Thyroid gland (tissue), 4 donors: Measurements from ENCODE around the gene LRRC56. TPM values are rescaled to one million over a fixed set of nuclear protein-coding genes. Genes with fewer than 3 reads are reported as not detected.

Experiments used
- DNase-seq, 2 donors: peaks; one replicate each; pipeline ENCODE4 v3.0.0-alpha.2; 2019
- H3K27ac ChIP-seq, 3 donors: fragments of 200-600 bp; sonication (generic); 1 replicate in 2 of 3; 2 replicates in 1 of 3; pipeline ENCODE4 v1.5.1; 2016 to 2019; ENCODE audit warnings: mild to moderate bottlenecking in 1 of 3, moderate library complexity in 1 of 3
- H3K27me3 ChIP-seq: fragments of 200-600 bp; sonication (generic); one replicate; pipeline ENCODE4 v1.5.1; 2019
- H3K36me3 ChIP-seq, 2 donors: fragments of 200-600 bp; sonication (generic); one replicate each; pipeline ENCODE4 v1.5.1; 2016 to 2019
- H3K4me1 ChIP-seq, 2 donors: fragments of 200-600 bp; sonication (generic); one replicate each; pipeline ENCODE4 v1.5.1; 2017 to 2019
- H3K4me3 ChIP-seq, 3 donors: fragments of 200-600 bp; sonication (generic); replicated peaks in 1 of 3; 1 replicate in 2 of 3; 2 replicates in 1 of 3; pipeline ENCODE4 v1.5.1; 2016; ENCODE audit warnings: mild to moderate bottlenecking in 1 of 3
- H3K9me3 ChIP-seq: fragments of 200-600 bp; sonication (generic); one replicate; pipeline ENCODE4 v1.5.1; 2017
- POLR2A ChIP-seq, 2 donors: fragments of 450-650 bp; IDR thresholded peaks; one replicate each; pipeline ENCODE4 v1.6.1; 2017; ENCODE audit warnings: antibody characterized with exemption in 2 of 2, mild to moderate bottlenecking in 2 of 2, moderate library complexity in 1 of 2
- WGBS, 2 donors: methylation state at CpG; one replicate each; pipeline ENCODE4 v1.1.5; 2017; 5-methylcytosine and 5-hydroxymethylcytosine counted together
- intact Hi-C: fragments of 100-400 bp; cut with DNase I; formaldehyde crosslinking; loops from one replicate; pipeline ENCODE4 v1.15.1; 2023
- total RNA-seq, 4 donors: library from RNA; depleted of rRNA; stranded (reverse); fragments of >200 nt; gene quantifications; one replicate each; pipeline ENCODE4 v1.2.3, GENCODE V29; 2016
- TF ChIP-seq, protein P1 (sequence below), 6 experiments: fragments of 200-600 bp in 3 of 6; fragments of 450-650 bp in 3 of 6; sonication (generic) in 3 of 6; IDR thresholded peaks; one replicate each; pipeline ENCODE4 v1.5.1; 2016 to 2019; ENCODE audit warnings: antibody characterized with exemption in 6 of 6, mild to moderate bottlenecking in 2 of 6, inconsistent platforms in 1 of 6, moderate library complexity in 1 of 6

Gene LRRC56
- total RNA-seq, 4 donors from 2014 or later = 1.7 to 2.6 (median 2.3) TPM

DNA sequence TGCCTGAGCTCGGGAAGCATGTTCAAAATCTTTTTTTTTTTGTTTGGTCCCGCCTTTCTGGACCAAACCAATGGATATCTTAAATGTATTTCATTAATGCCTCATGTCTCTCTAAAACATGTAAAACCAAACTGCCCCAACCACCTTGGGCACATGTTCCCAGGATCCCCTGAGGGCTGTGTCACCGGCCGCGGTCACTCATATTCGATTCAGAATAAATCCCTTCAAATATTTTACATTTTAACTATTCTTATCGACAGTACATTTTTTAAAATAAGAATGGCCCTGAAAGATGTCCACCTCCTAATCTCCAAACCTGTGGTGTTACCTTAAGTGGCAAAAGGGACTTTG, 32.4 kb upstream of the LRRC56 start:
- no peaks in the 10 kb centered on the region for H3K9me3 ChIP-seq
- H3K36me3 ChIP-seq = peaks cover 15 to 20% of the 10 kb centered on the region in 2 donors
- WGBS, 2 donors = 65 to 70% methylated on average over 7 of the region's 7 CpGs
- no peak overlapping the region for H3K27ac ChIP-seq
- TF ChIP-seq, protein P1, sequence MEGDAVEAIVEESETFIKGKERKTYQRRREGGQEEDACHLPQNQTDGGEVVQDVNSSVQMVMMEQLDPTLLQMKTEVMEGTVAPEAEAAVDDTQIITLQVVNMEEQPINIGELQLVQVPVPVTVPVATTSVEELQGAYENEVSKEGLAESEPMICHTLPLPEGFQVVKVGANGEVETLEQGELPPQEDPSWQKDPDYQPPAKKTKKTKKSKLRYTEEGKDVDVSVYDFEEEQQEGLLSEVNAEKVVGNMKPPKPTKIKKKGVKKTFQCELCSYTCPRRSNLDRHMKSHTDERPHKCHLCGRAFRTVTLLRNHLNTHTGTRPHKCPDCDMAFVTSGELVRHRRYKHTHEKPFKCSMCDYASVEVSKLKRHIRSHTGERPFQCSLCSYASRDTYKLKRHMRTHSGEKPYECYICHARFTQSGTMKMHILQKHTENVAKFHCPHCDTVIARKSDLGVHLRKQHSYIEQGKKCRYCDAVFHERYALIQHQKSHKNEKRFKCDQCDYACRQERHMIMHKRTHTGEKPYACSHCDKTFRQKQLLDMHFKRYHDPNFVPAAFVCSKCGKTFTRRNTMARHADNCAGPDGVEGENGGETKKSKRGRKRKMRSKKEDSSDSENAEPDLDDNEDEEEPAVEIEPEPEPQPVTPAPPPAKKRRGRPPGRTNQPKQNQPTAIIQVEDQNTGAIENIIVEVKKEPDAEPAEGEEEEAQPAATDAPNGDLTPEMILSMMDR (IDR thresholded peaks at IDR 0.05) = no peak
- TF ChIP-seq POLR2A (IDR thresholded peaks at IDR 0.05) = no peak
- intact Hi-C loops = loop anchor here (5.0 to 10.0 kb wide), 2 partner anchors 53 to 300 kb away; partner anchors contain the start of genes BET1L, PTDSS2 and RIC8A
- DNase-seq = no peak
- H3K4me1 ChIP-seq = peaks cover 31 to 44% of the 10 kb centered on the region in 2 donors
- peak overlapping the region in 1 of 3 donors; percentile 2 for H3K4me3 ChIP-seq
- no peaks in the 10 kb centered on the region for H3K27me3 ChIP-seq

DNA sequence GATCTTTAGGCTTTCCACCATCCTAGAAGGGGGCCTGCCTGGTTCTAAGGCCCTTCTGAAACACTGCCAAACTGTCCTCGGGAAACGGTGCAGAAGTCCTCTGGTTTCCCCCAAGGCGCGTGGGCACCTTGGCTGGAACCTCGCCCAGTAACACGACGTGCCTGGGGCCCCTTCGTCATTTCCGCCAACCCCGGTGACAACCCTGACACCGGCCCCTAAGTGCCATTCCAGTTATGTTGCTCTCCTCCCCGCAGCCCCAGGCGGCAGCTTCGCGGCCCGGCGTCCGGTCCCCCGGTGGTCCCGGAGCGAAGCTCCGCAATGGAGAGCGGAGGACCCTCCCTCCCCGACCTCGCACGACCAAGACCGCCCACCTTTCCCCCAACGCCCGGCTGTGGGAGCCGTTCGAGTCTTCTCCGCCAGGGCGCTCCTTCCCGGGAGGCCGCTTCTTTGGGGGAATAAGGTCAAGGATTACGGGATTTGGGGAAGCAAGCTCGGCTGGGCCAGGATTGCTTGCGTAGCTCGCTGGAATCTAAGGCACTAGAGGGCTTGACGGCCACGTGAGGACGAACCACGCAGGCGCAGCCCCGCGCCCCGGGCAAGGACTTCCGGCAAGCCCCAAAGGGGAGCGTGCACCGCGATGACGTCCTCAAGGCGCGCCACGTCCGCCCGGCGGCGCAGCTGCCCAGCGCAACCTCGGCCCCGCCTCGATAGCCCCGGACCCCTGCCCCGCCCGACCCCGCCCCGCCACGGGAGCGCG, 30.9 kb upstream of the LRRC56 start:
- Histone ChIP-seq H3K4me1 (peaks cover 31 to 44% of the 10 kb centered on the region in 2 donors), H3K4me3 (peak overlapping the region; percentile 77 to 94 (median 89)), H3K9me3 (no peaks in the 10 kb centered on the region), H3K27ac (peak overlapping the region; percentile 97 to 99 (median 97)), H3K27me3 (no peaks in the 10 kb centered on the region), H3K36me3 (peaks cover 7 to 9% of the 10 kb centered on the region in 2 donors)
- 0 to 1% methylated on average over 29 to 31 of the region's 71 CpGs for WGBS, 2 donors
- intact Hi-C loops = loop anchor here (10.0 kb wide), 1 partner anchor 302 kb away; the partner anchor contains the start of genes BET1L and RIC8A
- TF ChIP-seq, protein P1 (IDR thresholded peaks at IDR 0.05) = peak in 1 of 6 experiments; percentile 6
- TF ChIP-seq POLR2A (IDR thresholded peaks at IDR 0.05) = peak; percentile 43 to 78
- peak; percentile 97 to 98 for DNase-seq

DNA sequence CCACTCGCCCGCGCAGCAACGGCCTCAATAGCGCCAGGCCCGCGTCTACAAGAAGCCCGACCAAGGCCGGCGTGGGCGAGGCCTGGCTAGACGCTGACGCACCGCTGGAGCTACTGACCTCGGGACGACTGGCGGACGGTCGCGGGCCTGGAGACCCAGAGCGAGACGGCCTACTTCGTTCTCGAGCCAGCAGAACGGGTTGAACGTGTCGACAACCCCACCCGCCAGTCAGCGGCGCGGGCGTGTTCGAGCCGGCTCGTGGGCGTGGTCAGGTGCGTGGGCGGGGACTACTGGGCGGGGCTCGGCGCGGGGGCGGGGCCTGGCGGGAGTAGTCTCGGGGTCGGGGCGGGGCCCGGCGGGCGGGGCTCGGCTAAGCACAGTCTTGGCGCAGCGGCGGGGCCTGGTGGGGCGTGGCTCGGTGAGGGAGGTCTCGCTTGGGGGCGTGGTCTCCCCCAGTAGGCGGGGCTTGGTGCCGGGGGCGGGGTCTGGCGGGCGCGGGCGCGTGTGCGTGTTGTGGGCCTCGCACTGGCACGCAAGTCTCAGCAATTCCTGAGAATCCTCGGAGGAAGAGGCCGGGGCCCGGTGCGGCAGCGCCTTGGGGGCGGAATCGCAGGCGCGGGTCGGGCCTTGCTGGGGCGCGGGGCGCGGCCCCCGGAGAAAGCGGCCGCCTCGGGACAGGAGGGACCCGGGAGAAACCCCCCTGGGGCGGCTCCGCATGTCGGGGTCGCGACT, 30.2 kb upstream of the LRRC56 start, which contains the start of gene RNH1:
Gene RNH1, minus strand, starts transcription at position 248 of the 732 bp plus-strand sequence. CDS start 5,080 bp downstream, outside the sequence.
- peak in 1 of 2 donors; percentile 70 for TF ChIP-seq POLR2A (IDR thresholded peaks at IDR 0.05)
- TF ChIP-seq, protein P1 (IDR thresholded peaks at IDR 0.05) = no peak
- 0% methylated on average over 15 of the region's 93 CpGs; no CpG with 5 or more reads in 1 of the 2 donors for WGBS, 2 donors
- DNase-seq = peak; percentile 97
- Histone ChIP-seq H3K27ac (peak within 1 kb of the TSS; percentile 97 to 99 (median 97)), H3K27me3 (no peaks in the 10 kb centered on the region), H3K4me3 (peak within 1 kb of the TSS; percentile 77 to 94 (median 89)), H3K4me1 (peaks cover 31 to 44% of the 10 kb centered on the region in 2 donors), H3K9me3 (no peaks in the 10 kb centered on the region), H3K36me3 (peaks cover 5 to 6% of the 10 kb centered on the region in 2 donors)
- intact Hi-C loops = loop anchor here (10.0 kb wide), 1 partner anchor 302 kb away; the partner anchor contains the start of genes BET1L and RIC8A

DNA sequence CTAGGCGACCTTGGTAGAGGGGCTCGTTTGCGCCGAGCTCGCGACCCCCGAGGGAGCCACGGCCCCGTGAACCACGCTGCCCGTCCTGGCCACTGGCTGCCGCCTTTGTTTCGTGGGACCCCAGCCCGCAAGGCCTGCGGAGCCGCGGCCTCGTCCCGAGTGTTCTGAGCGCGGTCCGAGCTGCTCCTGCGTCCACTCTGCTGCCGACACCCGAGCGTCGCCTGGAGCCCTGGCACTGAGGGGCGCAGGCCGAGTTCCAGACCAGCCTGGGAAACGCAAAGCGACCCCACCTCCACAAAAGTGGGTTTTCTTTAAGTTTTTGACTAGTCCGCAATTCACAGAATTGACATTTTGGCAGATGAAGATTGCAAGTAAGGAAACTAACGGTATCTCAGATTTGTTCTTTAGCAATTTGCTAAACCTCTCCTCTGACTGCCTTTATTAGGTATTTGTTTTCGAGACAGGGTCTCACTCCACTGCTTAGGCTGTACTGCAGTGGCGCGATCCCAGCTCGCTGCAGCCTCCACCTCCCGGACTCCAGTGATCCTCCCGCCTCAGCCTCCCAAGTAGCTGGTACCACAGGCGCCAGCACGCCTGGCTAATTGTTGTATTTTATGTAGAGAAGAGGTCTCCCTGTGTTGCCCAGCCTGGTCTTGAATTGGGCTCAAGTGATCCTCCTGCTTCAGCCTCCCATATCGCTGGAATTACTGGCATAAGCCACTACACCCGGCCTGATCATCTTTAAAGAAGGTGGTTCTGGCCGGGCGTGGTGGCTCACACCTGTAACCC, 29.4 kb upstream of the LRRC56 start:
- Histone ChIP-seq H3K4me1 (peaks cover 31 to 37% of the 10 kb centered on the region in 2 donors), H3K9me3 (no peaks in the 10 kb centered on the region), H3K4me3 (peak overlapping the region; percentile 9 to 94 (median 40)), H3K36me3 (peaks cover 5 to 6% of the 10 kb centered on the region in 2 donors), H3K27ac (peak overlapping the region in 1 of 3 donors; percentile 99), H3K27me3 (no peaks in the 10 kb centered on the region)
- intact Hi-C loops = loop anchor here (10.0 kb wide), 1 partner anchor 303 kb away; the partner anchor contains the start of genes BET1L and RIC8A
- no peak for TF ChIP-seq POLR2A (IDR thresholded peaks at IDR 0.05)
- TF ChIP-seq, protein P1 (IDR thresholded peaks at IDR 0.05) = no peak
- DNase-seq = no peak
- WGBS, 2 donors = 44 to 62% methylated on average over 30 to 39 of the region's 45 CpGs
